Coronary artery (tissue), 2 donors: ENCODE data around the gene IL11RA.

Source experiments
- DNase-seq: peaks from one replicate; pipeline ENCODE4 v3.0.0-alpha.2; 2017; ENCODE audit warnings: low spot score
- H3K27ac ChIP-seq, 2 donors: fragments of 200-600 bp; sonication (generic); one replicate each; pipeline ENCODE4 v1.5.1; 2016 to 2019
- H3K4me3 ChIP-seq: fragments of 200-600 bp; sonication (generic); 2 replicates; pipeline ENCODE4 v1.5.1; 2016; ENCODE audit warnings: mild to moderate bottlenecking, moderate library complexity
- CTCF ChIP-seq: fragments of 200-600 bp; sonication (generic); IDR thresholded peaks from one replicate; pipeline ENCODE4 v1.5.1; 2019; ENCODE audit warnings: antibody characterized with exemption

The IL11RA gene

GRCh38 chr9:34663303-34663605 lies 11.3 kb downstream of the IL11RA start:
- DNase-seq, result no peak
- peak overlapping the region in 1 of 2 donors; percentile 100 for H3K27ac ChIP-seq
- H3K4me3 ChIP-seq, result no peak overlapping the region
- TF ChIP-seq CTCF, result no peak

- TF ChIP-seq CTCF, result peak; percentile 66
- H3K27ac ChIP-seq, result peak overlapping the region; percentile 98 to 100
- peak overlapping the region; percentile 92 for H3K4me3 ChIP-seq
- peak; percentile 91 for DNase-seq
These were observed 12.5 kb downstream of the IL11RA start for GRCh38 chr9:34664281-34665066.

GRCh38 chr9:34665067-34665380 lies 13.0 kb downstream of the IL11RA start:
- no peak for DNase-seq
- Histone ChIP-seq H3K4me3 (peak overlapping the region; percentile 92), H3K27ac (peak overlapping the region; percentile 98 to 100)
- TF ChIP-seq CTCF, result no peak

DNA sequence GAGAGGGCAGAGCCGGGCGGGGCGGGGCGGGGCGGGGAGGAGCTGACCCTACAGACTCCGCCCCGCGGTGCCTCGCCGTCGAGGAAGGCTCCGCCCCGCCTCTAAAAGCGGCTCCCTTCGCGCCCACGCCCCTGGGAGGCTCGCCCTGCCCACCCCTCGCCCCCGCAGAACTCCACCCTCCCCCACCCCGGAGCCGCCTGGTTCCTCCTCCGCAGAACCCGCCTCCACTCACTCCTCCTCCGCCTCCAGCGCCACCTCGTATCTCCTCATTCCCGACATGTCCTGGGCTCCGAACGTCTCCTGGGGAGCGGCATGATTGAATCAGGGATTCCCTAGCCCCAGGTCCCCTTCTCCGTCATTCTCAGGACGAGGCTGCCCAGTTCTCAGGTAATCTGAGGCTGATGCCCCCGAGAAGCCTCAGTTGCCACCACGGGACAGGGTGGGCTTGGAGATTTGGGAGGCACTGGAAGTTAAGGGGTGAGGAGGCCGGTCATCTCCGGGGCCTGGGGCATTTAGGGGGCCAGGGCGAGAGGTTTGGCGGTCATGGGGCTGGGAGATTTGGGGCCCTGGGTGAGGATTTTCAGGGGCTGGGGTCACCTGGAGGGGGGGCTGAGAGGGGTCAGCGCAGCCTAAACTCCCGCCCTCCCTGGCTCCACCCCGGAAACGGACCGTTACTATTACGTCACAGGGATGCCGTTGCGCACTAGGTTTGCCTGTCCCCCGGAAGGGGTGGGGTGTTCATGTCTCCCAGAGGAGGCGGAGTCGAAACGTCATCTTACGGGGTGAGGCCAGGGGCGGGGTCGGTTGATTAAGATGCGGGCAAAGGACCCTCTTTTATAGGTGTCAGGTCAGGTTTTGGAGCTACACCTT lies 13.6 kb downstream of the IL11RA start:
- TF ChIP-seq CTCF, result no peak

DNA sequence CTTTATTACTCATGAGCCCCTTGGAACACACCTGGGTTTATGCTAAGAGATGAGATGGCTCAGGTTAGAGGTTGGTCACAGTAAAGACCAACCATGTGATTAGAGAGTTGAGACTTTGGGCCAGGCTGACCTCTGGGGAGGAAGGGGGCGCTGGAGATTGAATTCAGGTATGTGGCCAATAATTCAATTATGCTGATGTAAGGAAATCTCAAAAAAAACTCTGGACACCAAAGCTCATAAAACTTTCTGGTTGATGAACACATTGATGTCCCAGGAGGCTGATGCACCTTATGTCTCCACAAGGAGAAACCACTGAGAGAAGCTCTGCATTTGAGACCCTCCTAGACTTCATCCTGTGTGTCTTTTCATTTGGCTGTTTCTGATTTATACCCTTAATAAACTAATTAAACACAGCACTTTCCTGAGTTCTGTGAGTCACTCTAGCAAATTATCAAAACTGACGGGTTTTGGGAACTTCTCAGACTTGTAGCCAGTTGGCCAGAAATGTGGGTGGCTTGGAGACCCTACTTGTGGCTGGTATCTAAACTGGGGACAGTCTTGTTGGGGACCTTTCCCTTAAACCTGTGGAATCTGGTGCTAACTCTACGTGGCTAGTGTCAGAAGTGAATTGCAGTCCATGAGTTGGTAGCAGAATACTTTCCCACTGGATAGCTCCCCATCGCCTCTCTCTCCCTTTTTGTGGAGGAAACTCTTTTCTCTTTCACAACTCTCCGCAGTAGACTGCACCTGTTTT lies 18.0 kb downstream of the IL11RA start:
- Histone ChIP-seq H3K27ac (no peak overlapping the region), H3K4me3 (no peak overlapping the region)
- DNase-seq, result no peak
- no peak for TF ChIP-seq CTCF

More for the DNA sequence above, 13.6 kb downstream of the IL11RA start:
- peak; percentile 96 for DNase-seq
- Histone ChIP-seq H3K4me3 (peak overlapping the region; percentile 92), H3K27ac (peak overlapping the region; percentile 98 to 100)

- DNase-seq, result no peak
- H3K4me3 ChIP-seq, result no peak overlapping the region
- no peak overlapping the region for H3K27ac ChIP-seq
- TF ChIP-seq CTCF, result no peak
These were observed 19.3 kb downstream of the IL11RA start for GRCh38 chr9:34671307-34671706.
